Measurements from ENCODE around the gene NEUROD1.
"Not testable (repeated sequence)": the region's sequence is repeated elsewhere in the genome, so short reads cannot be mapped to it uniquely, and the experiment has no call there.

NEUROD1 gene

GRCh38 chr2:181680055-181680936 is at the start of gene NEUROD1:
NEUROD1 (minus strand) TSS chr2:181680517; CDS start chr2:181678860, 1,657 bp downstream.
- Histone ChIP-seq H3K27me3 (ENCODE audit: control insufficient read depth, insufficient read depth, low read length) (peaks cover 100% of the 10 kb centered on the region), H3K4me3 (ENCODE audit: low read length) (peak within 1 kb of the TSS; percentile 48), H3K27ac (ENCODE audit: low read length) (no peak within 1 kb of the TSS), H3K36me3 (ENCODE audit: control insufficient read depth, low read depth, low read length) (no peaks in the 10 kb centered on the region), H3K9me3 (ENCODE audit: control insufficient read depth, low read depth, low read length) (peaks cover 3% of the 10 kb centered on the region), H3K4me1 (ENCODE audit: control insufficient read depth, low read depth, low read length) (peaks cover 37% of the 10 kb centered on the region), H3K9ac (ENCODE audit: low read length) (no peak within 1 kb of the TSS)

GRCh38 chr2:181725476-181725875 is 45.2 kb upstream of the NEUROD1 start:
- H3K9ac ChIP-seq (ENCODE audit: low read length) = no peak overlapping the region
- H3K36me3 ChIP-seq (ENCODE audit: control insufficient read depth, low read depth, low read length) = no peaks in the 10 kb centered on the region
- H3K4me1 ChIP-seq (ENCODE audit: control insufficient read depth, low read depth, low read length) = no peaks in the 10 kb centered on the region
- no peak overlapping the region for H3K27ac ChIP-seq (ENCODE audit: low read length)
- no peak overlapping the region for H3K4me3 ChIP-seq (ENCODE audit: low read length)
- H3K27me3 ChIP-seq (ENCODE audit: control insufficient read depth, insufficient read depth, low read length) = no peaks in the 10 kb centered on the region
- no peaks in the 10 kb centered on the region for H3K9me3 ChIP-seq (ENCODE audit: control insufficient read depth, low read depth, low read length)

GRCh38 chr2:181724662-181725061 is 44.3 kb upstream of the NEUROD1 start:
- H3K36me3 ChIP-seq (ENCODE audit: control insufficient read depth, low read depth, low read length) = no peaks in the 10 kb centered on the region
- H3K27ac ChIP-seq (ENCODE audit: low read length) = no peak overlapping the region
- no peak overlapping the region for H3K4me3 ChIP-seq (ENCODE audit: low read length)
- no peak overlapping the region for H3K9ac ChIP-seq (ENCODE audit: low read length)
- no peaks in the 10 kb centered on the region for H3K4me1 ChIP-seq (ENCODE audit: control insufficient read depth, low read depth, low read length)
- H3K9me3 ChIP-seq (ENCODE audit: control insufficient read depth, low read depth, low read length) = no peaks in the 10 kb centered on the region
- H3K27me3 ChIP-seq (ENCODE audit: control insufficient read depth, insufficient read depth, low read length) = no peaks in the 10 kb centered on the region

GRCh38 chr2:181723731-181724130 is 43.4 kb upstream of the NEUROD1 start:
- Histone ChIP-seq H3K9ac (ENCODE audit: low read length) (no peak overlapping the region), H3K36me3 (ENCODE audit: control insufficient read depth, low read depth, low read length) (no peaks in the 10 kb centered on the region), H3K9me3 (ENCODE audit: control insufficient read depth, low read depth, low read length) (no peaks in the 10 kb centered on the region), H3K27me3 (ENCODE audit: control insufficient read depth, insufficient read depth, low read length) (no peaks in the 10 kb centered on the region), H3K4me3 (ENCODE audit: low read length) (no peak overlapping the region), H3K4me1 (ENCODE audit: control insufficient read depth, low read depth, low read length) (no peaks in the 10 kb centered on the region), H3K27ac (ENCODE audit: low read length) (no peak overlapping the region)

- Histone ChIP-seq H3K27ac (ENCODE audit: low read length) (no peak overlapping the region), H3K4me3 (ENCODE audit: low read length) (no peak overlapping the region), H3K9ac (ENCODE audit: low read length) (no peak overlapping the region), H3K27me3 (ENCODE audit: control insufficient read depth, insufficient read depth, low read length) (no peaks in the 10 kb centered on the region), H3K4me1 (ENCODE audit: control insufficient read depth, low read depth, low read length) (no peaks in the 10 kb centered on the region), H3K36me3 (ENCODE audit: control insufficient read depth, low read depth, low read length) (no peaks in the 10 kb centered on the region), H3K9me3 (ENCODE audit: control insufficient read depth, low read depth, low read length) (no peaks in the 10 kb centered on the region)
These were observed 34.8 kb upstream of the NEUROD1 start for GRCh38 chr2:181715033-181715630.

GRCh38 chr2:181711051-181711450 is 30.7 kb upstream of the NEUROD1 start:
- H3K4me3 ChIP-seq (ENCODE audit: low read length); H3K4me1 ChIP-seq (ENCODE audit: control insufficient read depth, low read depth, low read length); H3K27me3 ChIP-seq (ENCODE audit: control insufficient read depth, insufficient read depth, low read length); H3K36me3 ChIP-seq (ENCODE audit: control insufficient read depth, low read depth, low read length); H3K9me3 ChIP-seq (ENCODE audit: control insufficient read depth, low read depth, low read length); H3K9ac ChIP-seq (ENCODE audit: low read length); H3K27ac ChIP-seq (ENCODE audit: low read length): not testable (repeated sequence)

GRCh38 chr2:181702519-181702918 is 22.2 kb upstream of the NEUROD1 start:
- H3K9ac ChIP-seq (ENCODE audit: low read length); H3K36me3 ChIP-seq (ENCODE audit: control insufficient read depth, low read depth, low read length): not testable (repeated sequence)

GRCh38 chr2:181698223-181698622 is 17.9 kb upstream of the NEUROD1 start:
- H3K9ac ChIP-seq (ENCODE audit: low read length) = no peak overlapping the region
- no peak overlapping the region for H3K4me3 ChIP-seq (ENCODE audit: low read length)
- no peak overlapping the region for H3K27ac ChIP-seq (ENCODE audit: low read length)

More at GRCh38 chr2:181702519-181702918, 22.2 kb upstream of the NEUROD1 start:
- not testable (repeated sequence) for H3K27me3 ChIP-seq (ENCODE audit: control insufficient read depth, insufficient read depth, low read length); H3K4me1 ChIP-seq (ENCODE audit: control insufficient read depth, low read depth, low read length); H3K4me3 ChIP-seq (ENCODE audit: low read length); H3K9me3 ChIP-seq (ENCODE audit: control insufficient read depth, low read depth, low read length); H3K27ac ChIP-seq (ENCODE audit: low read length)

GRCh38 chr2:181697571-181697970 is 17.3 kb upstream of the NEUROD1 start:
- Histone ChIP-seq H3K36me3 (ENCODE audit: control insufficient read depth, low read depth, low read length) (no peaks in the 10 kb centered on the region), H3K9ac (ENCODE audit: low read length) (no peak overlapping the region), H3K27ac (ENCODE audit: low read length) (no peak overlapping the region), H3K27me3 (ENCODE audit: control insufficient read depth, insufficient read depth, low read length) (no peaks in the 10 kb centered on the region), H3K9me3 (ENCODE audit: control insufficient read depth, low read depth, low read length) (no peaks in the 10 kb centered on the region), H3K4me3 (ENCODE audit: low read length) (no peak overlapping the region), H3K4me1 (ENCODE audit: control insufficient read depth, low read depth, low read length) (no peaks in the 10 kb centered on the region)

More at GRCh38 chr2:181698223-181698622, 17.9 kb upstream of the NEUROD1 start:
- Histone ChIP-seq H3K4me1 (ENCODE audit: control insufficient read depth, low read depth, low read length) (no peaks in the 10 kb centered on the region), H3K36me3 (ENCODE audit: control insufficient read depth, low read depth, low read length) (no peaks in the 10 kb centered on the region), H3K27me3 (ENCODE audit: control insufficient read depth, insufficient read depth, low read length) (no peaks in the 10 kb centered on the region), H3K9me3 (ENCODE audit: control insufficient read depth, low read depth, low read length) (peaks cover 2% of the 10 kb centered on the region)

GRCh38 chr2:181697126-181697525 is 16.8 kb upstream of the NEUROD1 start:
- H3K4me1 ChIP-seq (ENCODE audit: control insufficient read depth, low read depth, low read length) = no peaks in the 10 kb centered on the region
- H3K27ac ChIP-seq (ENCODE audit: low read length) = no peak overlapping the region
- H3K36me3 ChIP-seq (ENCODE audit: control insufficient read depth, low read depth, low read length) = no peaks in the 10 kb centered on the region
- no peak overlapping the region for H3K4me3 ChIP-seq (ENCODE audit: low read length)
- H3K9me3 ChIP-seq (ENCODE audit: control insufficient read depth, low read depth, low read length) = no peaks in the 10 kb centered on the region
- no peaks in the 10 kb centered on the region for H3K27me3 ChIP-seq (ENCODE audit: control insufficient read depth, insufficient read depth, low read length)
- no peak overlapping the region for H3K9ac ChIP-seq (ENCODE audit: low read length)

- H3K9ac ChIP-seq (ENCODE audit: low read length) = no peak overlapping the region
- no peaks in the 10 kb centered on the region for H3K4me1 ChIP-seq (ENCODE audit: control insufficient read depth, low read depth, low read length)
- no peaks in the 10 kb centered on the region for H3K36me3 ChIP-seq (ENCODE audit: control insufficient read depth, low read depth, low read length)
- H3K27ac ChIP-seq (ENCODE audit: low read length) = no peak overlapping the region
- no peak overlapping the region for H3K4me3 ChIP-seq (ENCODE audit: low read length)
- peaks cover 10% of the 10 kb centered on the region for H3K27me3 ChIP-seq (ENCODE audit: control insufficient read depth, insufficient read depth, low read length)
- no peaks in the 10 kb centered on the region for H3K9me3 ChIP-seq (ENCODE audit: control insufficient read depth, low read depth, low read length)
These were observed 14.0 kb upstream of the NEUROD1 start for GRCh38 chr2:181694271-181694670.

- no peak overlapping the region for H3K27ac ChIP-seq (ENCODE audit: low read length)
These were observed 10.5 kb upstream of the NEUROD1 start for GRCh38 chr2:181690860-181691259.

More at GRCh38 chr2:181690860-181691259, 10.5 kb upstream of the NEUROD1 start:
- peaks cover 44% of the 10 kb centered on the region for H3K27me3 ChIP-seq (ENCODE audit: control insufficient read depth, insufficient read depth, low read length)
- H3K36me3 ChIP-seq (ENCODE audit: control insufficient read depth, low read depth, low read length) = no peaks in the 10 kb centered on the region
- no peak overlapping the region for H3K4me3 ChIP-seq (ENCODE audit: low read length)
- H3K9me3 ChIP-seq (ENCODE audit: control insufficient read depth, low read depth, low read length) = no peaks in the 10 kb centered on the region
- H3K9ac ChIP-seq (ENCODE audit: low read length) = no peak overlapping the region
- H3K4me1 ChIP-seq (ENCODE audit: control insufficient read depth, low read depth, low read length) = no peaks in the 10 kb centered on the region

All from iPS-18a (cell line).